ENCODE measurements around the gene BRD3OS. TPM values are rescaled to one million over a fixed set of nuclear protein-coding genes. Genes with fewer than 3 reads are reported as not detected.

BRD3OS gene
- total RNA-seq, 2 experiments from 2014 or later = 13.7 to 21.6 TPM

DNA sequence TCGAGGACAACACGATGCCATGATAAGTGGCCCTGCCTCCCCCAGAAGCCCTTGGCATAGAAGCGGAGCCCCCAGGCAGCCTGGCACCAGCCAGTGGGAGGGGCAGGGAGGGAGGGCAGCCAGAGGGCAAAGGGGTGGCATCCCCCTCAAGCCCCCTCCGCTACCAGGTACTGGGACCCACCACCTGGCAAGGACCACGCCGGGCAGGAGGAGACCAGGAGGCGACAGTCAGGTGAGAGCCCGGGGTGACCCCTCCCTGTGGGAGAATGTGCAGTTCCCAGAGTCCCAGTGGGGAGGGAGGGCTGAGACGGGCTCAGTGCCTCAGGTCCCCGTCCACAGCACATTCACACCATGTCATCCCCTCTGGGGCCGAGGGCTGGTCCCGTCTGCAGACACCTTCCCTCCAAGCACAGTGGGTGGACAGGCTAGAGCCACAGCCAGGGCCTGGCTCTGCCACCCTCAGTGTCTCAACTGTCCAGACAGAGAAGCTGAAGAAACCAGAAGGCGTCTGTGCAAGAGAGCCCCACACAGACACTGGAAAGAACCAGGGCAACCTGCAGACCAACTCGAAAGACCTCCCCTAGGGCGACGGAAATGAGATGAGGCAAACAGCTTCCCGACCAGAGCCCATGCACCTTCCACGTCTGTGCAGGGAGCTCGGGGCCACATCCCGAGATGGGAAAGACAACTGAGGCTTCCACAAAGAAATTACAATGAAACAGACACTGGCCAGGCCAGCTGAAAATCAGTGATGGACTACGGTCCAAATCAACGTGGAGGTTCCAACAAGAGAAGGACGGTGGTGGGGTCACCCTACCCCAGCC is 31.4 kb downstream of the BRD3OS start:
- Histone ChIP-seq H2AFZ (ENCODE audit: low read length) (no peak overlapping the region), H3K79me2 (ENCODE audit: insufficient read depth, low read depth, low read length) (no peaks in the 10 kb centered on the region), H3K4me1 (ENCODE audit: insufficient read depth, low read length, poor library complexity, severe bottlenecking) (peaks cover 14% of the 10 kb centered on the region), H3K9me2 (ENCODE audit: insufficient read depth, low read length) (no peaks in the 10 kb centered on the region), H3K36me3 (ENCODE audit: insufficient read depth, low read length) (no peaks in the 10 kb centered on the region), H4K20me1 (ENCODE audit: insufficient read depth, low read length) (peaks cover 19% of the 10 kb centered on the region), H3K4me3 (ENCODE audit: low read depth, low read length, poor library complexity, severe bottlenecking) (no peak overlapping the region), H3K9me3 (ENCODE audit: low read length) (no peaks in the 10 kb centered on the region), H3K27ac (ENCODE audit: low read depth, low read length, poor library complexity, severe bottlenecking) (no peak overlapping the region), H3K4me2 (ENCODE audit: low read length) (no peak overlapping the region)
- DNase-seq (ENCODE audit: low spot score) = no peak
- TF ChIP-seq, protein P1, sequence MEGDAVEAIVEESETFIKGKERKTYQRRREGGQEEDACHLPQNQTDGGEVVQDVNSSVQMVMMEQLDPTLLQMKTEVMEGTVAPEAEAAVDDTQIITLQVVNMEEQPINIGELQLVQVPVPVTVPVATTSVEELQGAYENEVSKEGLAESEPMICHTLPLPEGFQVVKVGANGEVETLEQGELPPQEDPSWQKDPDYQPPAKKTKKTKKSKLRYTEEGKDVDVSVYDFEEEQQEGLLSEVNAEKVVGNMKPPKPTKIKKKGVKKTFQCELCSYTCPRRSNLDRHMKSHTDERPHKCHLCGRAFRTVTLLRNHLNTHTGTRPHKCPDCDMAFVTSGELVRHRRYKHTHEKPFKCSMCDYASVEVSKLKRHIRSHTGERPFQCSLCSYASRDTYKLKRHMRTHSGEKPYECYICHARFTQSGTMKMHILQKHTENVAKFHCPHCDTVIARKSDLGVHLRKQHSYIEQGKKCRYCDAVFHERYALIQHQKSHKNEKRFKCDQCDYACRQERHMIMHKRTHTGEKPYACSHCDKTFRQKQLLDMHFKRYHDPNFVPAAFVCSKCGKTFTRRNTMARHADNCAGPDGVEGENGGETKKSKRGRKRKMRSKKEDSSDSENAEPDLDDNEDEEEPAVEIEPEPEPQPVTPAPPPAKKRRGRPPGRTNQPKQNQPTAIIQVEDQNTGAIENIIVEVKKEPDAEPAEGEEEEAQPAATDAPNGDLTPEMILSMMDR (conservative IDR thresholded peaks at IDR 0.05; ENCODE audit: low read length) = no peak
- no peak for TF ChIP-seq EZH2phosphoT487 (IDR thresholded peaks at IDR 0.05; ENCODE audit: borderline replicate concordance, low read depth, low read length)
- BruUV-seq (replicated peaks) = no TSS peak
- ChIA-PET POLR2A (no interaction called here), CTCF (ENCODE audit: unreplicated experiment) (no interaction called here)
- intact Hi-C loops (cut with micrococcal nuclease; ENCODE audit: unreplicated experiment) = no loop called here

DNA sequence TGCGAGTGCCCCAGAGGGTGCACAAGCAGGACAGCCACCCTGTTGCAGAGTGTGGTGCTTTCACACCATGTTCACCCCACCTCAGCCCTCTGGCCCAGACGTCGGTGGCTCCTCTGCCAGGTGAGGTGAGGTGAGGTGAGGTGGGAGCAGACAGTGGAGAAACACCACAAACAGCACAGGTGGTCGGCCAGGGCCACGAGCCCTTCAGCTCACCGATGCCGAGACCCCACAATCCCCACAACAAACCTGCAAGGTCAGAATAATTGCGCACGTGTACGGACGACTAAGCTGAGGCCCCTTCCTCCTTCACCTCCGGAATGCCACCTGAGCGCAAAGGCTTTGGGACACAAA is 32.0 kb downstream of the BRD3OS start:
- intact Hi-C loops (cut with micrococcal nuclease; ENCODE audit: unreplicated experiment) = no loop called here
- ChIA-PET POLR2A (no interaction called here), CTCF (ENCODE audit: unreplicated experiment) (no interaction called here)
- Histone ChIP-seq H3K9me3 (ENCODE audit: low read length) (no peaks in the 10 kb centered on the region), H3K9me2 (ENCODE audit: insufficient read depth, low read length) (no peaks in the 10 kb centered on the region), H4K20me1 (ENCODE audit: insufficient read depth, low read length) (peaks cover 19% of the 10 kb centered on the region), H2AFZ (ENCODE audit: low read length) (no peak overlapping the region), H3K4me3 (ENCODE audit: low read depth, low read length, poor library complexity, severe bottlenecking) (no peak overlapping the region), H3K4me2 (ENCODE audit: low read length) (no peak overlapping the region), H3K36me3 (ENCODE audit: insufficient read depth, low read length) (no peaks in the 10 kb centered on the region), H3K4me1 (ENCODE audit: insufficient read depth, low read length, poor library complexity, severe bottlenecking) (peaks cover 14% of the 10 kb centered on the region), H3K27ac (ENCODE audit: low read depth, low read length, poor library complexity, severe bottlenecking) (no peak overlapping the region), H3K79me2 (ENCODE audit: insufficient read depth, low read depth, low read length) (no peaks in the 10 kb centered on the region)
- DNase-seq (ENCODE audit: low spot score) = no peak
- no TSS peak for BruUV-seq (replicated peaks)
- TF ChIP-seq EZH2phosphoT487 (IDR thresholded peaks at IDR 0.05; ENCODE audit: borderline replicate concordance, low read depth, low read length) = no peak
- TF ChIP-seq, protein P1 (conservative IDR thresholded peaks at IDR 0.05; ENCODE audit: low read length) = no peak

All from OCI-LY7 (cell line).